ENCODE results near the gene DEK.
"Not testable (repeated sequence)": the region's sequence is repeated elsewhere in the genome, so short reads cannot be mapped to it uniquely, and the experiment has no call there.

The DEK gene, protein sequence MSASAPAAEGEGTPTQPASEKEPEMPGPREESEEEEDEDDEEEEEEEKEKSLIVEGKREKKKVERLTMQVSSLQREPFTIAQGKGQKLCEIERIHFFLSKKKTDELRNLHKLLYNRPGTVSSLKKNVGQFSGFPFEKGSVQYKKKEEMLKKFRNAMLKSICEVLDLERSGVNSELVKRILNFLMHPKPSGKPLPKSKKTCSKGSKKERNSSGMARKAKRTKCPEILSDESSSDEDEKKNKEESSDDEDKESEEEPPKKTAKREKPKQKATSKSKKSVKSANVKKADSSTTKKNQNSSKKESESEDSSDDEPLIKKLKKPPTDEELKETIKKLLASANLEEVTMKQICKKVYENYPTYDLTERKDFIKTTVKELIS

DNA sequence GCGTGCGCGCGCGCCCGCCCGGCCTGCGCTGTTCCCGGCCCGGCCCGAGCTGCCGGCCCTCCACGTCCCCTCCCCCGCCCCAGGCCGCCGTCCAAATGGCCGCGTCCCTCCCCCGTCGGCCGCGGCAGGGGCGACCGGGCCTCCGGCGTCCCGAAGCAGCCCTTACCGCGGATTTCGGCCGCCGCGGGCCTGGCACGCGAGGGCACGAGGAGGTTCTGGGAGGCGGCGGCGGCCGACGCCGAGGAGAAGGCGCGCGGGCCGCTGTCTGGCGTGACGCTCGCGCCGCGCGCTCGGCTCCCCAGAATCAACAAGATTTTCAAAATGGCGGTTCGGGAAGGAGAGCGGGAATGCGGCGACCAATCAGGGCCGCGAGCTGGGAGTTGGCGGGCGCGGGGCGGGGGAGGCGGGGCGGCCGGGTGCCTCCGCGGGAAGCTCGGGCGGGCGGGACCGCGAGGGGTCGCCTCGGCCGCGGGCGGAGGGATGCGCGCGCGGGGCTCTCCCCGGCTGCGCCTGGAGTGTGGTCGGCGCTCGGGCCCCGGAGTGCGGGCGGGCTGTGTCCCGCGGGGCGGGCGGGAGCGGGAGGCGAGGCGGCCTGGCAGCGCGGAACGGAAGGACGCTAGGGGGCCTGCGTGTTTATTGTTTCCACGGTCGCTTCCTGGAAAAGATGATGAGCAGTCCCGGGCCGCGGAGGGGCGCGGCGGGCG lies at the start of gene DEK:
TSS of gene DEK (minus strand) at position 312 of the 704 bp plus-strand sequence. CDS start 543 bp downstream, outside the sequence.
- peak; percentile 78 to 80 for DNase-seq (ENCODE audit: low read depth in 2 of 2)

DNA sequence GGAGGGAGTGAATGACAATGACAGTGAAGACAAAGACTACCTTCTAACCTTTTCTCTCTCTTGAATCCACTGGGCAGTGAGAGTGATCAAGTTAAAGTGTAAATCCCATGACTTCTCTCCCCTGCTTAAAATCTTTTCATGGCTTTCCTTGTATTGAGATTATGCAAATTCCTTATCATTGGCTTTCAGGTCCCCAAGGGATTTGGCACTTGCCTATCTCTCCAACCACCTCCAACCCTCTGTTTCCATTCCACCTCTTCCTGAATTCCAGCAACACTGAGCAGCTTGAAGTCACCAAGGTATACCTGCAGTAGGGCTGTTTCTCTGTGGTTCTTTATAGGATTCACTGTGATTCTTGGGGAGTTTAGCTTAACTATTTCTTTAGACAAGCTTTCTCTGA lies 48.0 kb upstream of the DEK start:
- DNase-seq (ENCODE audit: low read depth in 2 of 2): no peak

DNA sequence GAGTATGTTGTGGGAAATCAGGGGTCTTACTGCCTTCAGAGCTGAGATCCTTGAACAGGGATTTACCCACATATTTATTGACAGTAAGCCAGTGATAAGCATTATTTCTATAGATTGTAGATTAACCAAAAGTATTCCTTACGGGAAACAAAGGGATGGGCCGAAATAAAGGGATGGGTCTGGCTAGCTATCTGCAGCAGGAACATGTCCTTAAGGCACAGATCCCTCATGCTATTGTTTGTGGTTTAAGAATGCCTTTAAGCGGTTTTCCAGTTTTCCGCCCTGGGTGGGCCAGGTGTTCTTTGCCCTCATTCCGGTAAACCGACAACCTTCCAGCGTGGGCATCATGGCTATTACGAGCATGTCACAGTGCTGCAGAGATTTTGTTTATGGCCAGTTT lies 45.7 kb upstream of the DEK start:
- not testable (repeated sequence) for DNase-seq (ENCODE audit: low read depth in 2 of 2)

DNA sequence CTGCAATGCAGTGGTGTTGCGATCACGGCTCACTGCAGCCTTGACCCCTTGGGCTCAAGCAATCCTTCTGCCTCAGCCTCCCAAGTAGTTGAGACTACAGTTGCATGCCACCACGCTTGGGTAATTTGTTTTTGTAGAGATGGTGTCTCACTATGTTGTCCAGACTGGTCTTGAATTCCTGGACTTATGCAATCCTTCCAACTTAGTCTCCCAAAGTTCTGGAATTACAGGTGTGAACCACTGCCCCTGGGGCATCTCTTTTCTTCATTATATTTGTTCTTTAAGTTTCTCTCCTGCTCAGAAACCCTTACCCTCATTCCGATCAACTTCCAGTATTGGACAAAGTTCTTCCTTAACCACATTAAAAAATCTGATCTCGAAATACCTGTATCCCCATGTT lies 44.7 kb upstream of the DEK start:
- DNase-seq (ENCODE audit: low read depth in 2 of 2): no peak

DNA sequence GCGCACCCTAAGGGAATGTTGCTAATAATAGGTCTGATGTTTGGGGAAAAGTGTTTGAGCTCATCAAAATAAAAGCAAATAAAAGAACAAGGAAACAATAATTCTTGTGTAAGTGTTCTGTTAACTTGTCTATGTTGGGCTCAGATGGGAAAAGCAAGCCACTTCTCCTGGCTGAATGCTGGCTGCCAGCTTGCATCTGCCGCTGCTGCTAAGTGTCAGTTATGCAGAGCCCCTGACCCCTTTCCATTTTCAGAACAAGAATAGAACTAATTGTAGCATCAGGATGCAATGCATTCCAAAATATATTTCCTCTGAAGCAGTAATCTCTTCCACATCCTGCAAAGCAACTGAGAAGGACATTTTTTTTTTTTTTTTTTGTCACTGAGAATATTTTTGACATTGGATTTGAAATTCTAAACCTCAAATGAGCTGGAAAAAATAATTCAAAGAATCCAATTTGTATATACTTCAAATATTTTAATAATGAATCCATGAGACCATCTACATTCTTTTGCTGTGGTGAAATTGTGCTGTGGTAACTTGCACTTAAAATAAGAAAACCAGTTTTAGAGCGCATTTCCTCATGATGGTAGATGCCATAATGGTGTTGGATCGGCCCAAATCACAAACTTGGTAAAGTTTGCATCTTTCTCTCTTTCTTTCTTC lies 43.9 kb upstream of the DEK start:
- no peak for DNase-seq (ENCODE audit: low read depth in 2 of 2)

DNA sequence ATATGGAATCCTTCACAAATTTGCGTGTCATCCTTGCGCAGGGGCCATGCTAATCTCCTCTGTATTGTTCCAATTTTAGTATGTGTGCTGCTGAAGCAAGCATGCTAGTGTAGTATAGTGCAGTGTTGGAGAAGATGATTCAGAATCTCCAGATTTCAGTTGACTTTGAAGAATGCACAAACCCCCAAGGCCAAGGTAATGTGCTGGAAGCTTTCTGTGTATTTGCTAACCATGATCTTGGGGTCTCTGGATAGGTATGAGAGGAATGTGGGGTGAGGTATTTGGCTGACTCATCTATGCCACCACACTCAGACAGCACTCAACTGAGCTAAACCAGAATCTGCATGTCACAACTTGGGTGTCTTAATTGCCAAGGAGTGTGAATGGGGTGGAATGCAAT lies 42.6 kb upstream of the DEK start:
- no peak for DNase-seq (ENCODE audit: low read depth in 2 of 2)

DNA sequence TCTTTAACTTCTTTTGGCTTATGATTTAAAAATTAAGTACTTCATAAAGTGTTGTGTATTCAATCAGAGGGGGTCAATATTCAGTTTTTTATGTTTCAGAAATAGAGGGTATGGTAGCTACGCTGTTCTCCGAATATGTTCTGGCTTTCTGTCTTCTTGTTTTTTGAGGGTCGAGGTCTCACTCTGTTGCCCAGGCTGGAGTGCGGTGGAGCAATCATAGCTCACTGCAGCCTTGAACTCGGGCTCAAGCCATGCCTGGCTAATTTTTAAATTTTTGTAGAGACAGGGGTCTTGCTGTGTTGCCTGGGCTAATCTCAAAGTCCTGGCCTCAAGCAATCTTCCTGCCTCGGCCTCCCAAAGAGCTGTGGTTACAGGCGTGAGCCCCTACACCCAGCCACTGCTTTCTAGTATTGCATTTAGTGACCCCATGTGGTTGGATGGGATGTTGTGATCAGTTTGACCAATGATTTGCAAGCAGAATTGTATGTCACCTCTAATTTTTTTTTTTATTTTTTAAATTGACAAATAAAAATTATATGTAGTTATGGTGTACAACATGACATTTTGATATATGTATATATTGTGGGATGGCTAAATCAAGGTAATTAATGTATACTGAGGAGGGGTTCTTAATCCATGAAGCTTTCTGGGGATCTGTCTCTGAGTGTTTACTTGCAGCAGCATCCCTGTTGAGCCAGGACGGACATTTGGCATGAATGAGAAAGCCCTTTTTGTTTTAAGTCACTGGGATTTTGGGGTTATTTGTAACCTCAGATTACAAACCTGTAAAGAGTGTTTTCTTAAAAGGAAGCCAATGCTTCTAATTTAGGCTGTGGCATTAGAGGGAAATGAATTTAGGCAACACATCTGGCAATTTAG lies 38.5 kb upstream of the DEK start:
- DNase-seq (ENCODE audit: low read depth in 2 of 2): no peak

DNA sequence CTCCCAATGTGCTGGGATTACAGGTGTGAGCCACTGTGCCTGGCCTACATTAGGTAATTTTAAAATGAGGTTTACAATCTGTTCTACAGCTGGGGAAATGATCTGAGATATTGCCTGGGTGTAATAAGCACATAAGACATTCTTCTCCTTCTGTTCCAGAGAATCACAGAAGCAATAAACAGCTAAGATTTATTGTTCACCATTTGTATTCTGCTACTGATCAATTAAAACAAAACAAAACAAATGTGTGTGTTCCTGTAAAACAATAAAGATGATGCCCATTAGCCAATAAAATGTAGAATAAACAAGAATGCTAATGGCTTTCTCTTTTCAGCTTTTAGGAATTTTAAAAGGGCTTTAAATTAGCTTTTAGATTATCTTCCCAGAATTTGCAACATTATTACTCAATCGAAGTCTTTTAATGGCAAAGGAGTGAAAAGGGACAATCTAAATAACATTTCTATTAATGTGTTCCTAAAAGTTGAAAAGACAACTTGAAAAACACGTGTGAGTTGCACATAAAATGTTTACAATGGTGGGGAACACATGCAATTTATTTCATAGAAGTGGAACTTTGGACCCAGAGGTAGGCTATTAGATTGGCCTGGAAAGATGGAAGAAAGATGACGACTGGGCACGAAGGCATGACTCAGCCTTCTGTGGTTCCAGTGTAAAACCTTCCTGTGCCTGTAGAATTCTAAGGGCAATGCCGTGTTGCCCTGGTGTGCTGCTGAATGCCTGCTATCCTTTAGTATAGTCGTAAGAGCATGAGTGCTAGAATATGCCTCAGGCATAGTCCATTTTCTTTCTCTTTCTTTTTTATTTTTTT lies 29.0 kb upstream of the DEK start:
- DNase-seq (ENCODE audit: low read depth in 2 of 2): no peak

DNA sequence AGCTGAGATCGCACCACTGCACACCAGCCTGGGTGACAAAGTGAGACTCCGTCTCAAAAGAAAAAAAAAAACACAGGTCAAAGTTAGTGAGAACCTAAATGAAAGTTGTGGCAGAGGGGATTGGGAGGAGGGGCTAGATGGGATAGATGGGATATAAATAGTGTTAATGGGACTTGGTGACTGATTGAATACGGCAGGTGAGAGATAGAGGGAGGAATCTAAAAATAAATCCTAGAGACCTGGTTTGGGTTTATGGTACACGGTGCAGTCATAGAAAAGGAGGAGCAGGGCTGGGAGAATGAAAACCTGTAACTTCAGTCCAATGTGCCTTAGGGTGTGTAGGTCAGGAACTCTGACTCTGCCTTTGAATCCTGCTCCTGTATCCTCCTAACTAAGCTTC lies 25.0 kb upstream of the DEK start:
- no peak for DNase-seq (ENCODE audit: low read depth in 2 of 2)

DNA sequence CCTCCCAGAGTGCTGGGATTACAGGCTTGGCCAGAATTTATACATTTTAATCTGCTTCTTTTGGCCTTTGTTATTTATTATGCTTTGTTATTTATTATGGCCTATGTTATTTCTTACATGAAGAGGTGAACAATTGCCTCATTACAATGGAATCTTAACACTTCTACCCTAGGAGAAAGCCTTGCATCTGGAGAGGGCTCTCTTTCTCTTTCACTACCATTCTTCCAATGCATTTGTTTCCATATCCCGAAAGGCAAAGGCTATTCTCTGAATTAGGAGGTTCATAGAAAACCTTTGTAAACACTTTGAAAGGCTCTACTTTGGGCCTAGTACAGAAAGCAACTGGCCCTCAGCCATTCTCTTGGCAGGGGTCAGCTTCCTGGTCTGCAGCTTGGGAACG lies 19.9 kb upstream of the DEK start:
- DNase-seq (ENCODE audit: low read depth in 2 of 2): no peak

DNA sequence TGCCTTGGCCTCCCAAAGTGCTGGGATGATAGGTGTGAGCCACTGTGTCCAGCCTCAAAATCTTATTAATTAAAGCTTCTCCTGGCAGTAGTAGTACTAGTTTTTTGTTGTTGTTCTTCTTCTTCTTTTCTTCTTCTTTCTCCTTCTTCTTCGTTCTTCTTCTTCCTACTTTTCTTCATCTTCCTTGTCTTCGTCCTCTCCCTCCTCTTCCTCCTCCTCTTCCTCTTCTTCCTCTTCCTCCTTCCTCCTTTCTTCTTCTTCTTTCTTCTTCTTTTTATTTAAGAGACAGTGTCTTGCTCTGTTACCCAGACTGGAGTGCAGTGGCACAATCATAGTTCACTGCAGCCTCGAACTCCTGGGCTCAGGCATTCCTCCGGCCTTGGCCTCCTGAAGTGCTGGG lies 17.2 kb upstream of the DEK start:
- DNase-seq (ENCODE audit: low read depth in 2 of 2): no peak

DNA sequence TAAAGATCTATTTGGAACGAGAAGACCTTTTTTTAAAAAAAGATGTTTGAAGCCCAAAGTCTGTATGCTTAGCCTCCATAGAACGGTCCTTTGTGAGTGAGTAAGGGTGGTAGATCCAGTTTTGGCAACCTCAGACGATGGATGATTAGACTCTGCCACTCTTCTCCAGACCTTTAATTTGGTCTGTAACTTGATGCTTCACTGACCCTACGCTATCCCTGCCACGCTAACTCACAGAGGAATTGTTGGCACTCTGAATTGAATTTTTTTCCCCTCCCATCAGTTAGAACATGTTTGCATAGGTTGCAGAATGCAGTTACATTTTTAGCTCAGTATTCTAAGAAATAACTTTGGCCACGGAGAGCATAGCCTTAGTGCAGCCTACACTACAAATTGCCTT lies 15.8 kb upstream of the DEK start:
- DNase-seq (ENCODE audit: low read depth in 2 of 2): no peak

DNA sequence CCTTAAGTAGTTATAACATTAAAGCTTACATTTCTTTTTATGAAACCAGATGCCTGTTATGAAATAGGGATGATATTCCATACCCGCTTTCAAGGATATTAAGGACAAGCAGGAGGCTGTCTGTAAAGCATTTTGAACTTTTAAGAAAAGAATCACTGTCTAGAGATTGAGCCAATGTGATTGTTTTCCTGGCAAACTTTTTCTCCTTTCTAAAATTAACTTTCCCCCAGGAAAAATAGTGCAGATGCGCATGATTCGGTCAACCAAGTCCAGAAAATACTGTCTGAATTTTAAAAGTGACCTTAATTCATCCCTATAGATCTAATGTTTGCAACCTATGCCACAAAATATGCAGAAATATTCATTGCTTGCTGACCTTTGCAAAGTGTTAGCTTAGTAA lies 15.1 kb upstream of the DEK start:
- DNase-seq (ENCODE audit: low read depth in 2 of 2): no peak

DNA sequence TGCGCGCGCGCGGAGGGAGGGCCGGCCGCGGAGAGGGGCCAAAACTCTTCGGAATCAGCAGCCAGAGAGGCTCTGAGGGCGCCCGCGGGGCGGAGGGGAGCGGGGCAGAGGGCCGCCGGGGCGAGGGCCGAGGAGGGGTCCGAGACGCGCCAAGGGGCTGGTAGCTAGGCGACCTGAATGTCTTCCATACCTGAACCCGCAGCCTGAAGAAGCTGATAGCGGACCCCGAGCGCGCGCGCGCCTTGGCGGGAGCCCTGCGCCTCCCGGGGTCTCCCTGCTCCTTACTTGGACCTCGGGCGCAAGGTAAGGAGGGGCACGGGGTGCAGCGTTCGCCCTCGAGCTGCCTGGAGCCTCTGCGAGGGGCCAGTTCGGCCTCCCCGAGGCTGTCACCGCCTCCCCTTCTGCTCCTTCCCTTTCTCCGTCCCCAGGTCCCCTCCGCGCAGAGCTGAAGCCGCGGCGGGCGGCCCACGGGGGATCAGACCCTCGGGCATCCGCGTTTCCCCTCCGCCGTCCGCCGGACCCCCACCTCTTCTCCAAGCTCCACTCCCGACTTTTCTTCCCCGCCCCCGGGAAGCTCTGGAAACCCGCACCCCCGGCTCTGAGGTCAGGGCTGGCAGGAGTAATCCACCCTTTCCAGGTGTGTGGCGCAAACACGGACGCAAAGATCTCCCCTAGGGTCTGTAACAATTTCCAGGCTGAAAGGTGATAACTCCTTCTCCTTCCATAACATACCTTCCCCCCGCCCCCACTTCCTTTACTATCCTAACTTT lies 13.1 kb upstream of the DEK start:
- no peak for DNase-seq (ENCODE audit: low read depth in 2 of 2)

DNA sequence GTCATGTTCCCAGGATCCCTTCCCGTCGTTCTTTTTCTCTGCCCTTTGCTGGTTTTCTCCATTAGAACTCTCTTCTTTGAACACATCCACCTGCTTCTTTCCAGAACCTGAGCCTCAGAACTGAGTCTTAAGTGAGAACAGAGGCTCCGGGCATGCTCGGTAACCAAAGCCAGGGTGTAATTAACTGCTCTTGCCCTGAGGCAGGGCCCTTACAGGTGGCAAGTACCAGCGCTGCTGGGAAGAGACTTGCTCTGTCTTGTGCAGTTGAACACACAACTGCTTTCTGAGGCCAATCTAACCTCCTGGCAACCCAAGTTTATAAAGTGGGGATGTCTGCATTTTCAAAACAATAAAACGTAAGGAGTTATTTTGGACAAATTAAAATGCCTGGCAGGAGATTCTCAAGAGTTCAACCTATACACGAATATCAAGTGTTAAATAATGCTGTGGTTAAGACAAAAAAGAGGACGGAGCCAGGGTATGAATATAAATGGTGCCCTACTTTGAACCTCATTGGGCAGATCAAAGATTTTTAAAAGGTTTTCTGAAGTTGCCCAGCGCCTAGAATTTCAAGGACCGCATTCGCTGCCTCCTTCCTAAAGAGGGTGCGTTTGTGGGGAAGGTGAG lies 12.4 kb upstream of the DEK start:
- DNase-seq (ENCODE audit: low read depth in 2 of 2): no peak

DNA sequence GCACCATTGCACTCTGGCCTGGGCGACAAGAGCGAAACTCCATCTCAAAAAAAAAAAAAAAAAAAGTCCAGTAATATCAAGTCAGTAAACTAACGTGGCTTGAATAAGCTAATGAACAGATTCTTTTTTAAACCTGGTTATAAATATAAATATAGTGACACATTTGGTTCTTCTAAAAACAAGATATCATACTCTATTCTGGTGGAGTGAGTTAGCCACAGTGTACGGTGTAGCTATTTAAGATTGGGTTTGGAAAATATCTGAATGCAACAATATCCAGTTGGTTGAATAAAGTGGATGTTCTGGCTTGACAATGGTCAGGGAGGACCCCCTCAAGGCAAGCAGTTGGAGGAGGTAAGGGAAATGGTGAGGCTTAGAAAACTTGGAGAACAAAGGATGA lies 5.9 kb upstream of the DEK start:
- DNase-seq (ENCODE audit: low read depth in 2 of 2): no peak

DNA sequence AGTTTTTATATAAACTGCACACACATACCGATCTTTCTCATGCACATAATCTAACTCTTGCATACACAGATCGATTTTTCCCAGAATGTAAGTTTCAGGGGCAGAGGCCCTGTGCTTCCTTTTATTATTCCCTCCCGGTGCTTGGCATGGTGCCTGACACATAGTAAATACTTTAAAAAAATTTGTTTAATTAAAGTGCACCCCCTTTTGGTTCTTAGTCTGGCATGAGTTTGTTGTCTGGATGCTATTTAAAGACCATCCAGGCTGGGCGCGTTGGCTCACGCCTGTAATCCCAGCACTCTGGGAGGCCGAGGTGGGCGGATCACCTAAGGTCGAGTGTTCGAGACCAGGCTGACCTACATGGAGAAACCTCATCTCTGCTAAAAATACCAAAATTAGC lies 5.4 kb upstream of the DEK start:
- DNase-seq (ENCODE audit: low read depth in 2 of 2): no peak

DNA sequence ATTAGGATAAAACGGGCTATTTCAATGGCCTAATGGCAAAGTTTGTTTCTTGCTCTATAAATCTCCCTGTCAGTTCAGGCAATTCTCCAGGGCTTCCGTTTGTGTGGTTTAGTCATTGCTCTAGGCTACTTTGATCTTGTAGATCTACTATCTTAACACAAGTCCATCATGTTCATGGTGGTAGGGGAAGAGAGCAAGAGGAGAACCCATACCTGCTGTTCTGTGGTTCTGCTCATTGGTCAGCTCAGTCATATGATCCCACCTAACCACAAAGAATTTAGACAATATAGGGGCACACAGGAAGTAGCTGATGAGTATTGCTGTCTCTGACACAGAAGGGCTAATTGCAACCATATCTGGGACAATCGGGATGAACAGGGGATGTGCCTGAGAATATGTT lies 4.9 kb upstream of the DEK start:
- DNase-seq (ENCODE audit: low read depth in 2 of 2): no peak

DNA sequence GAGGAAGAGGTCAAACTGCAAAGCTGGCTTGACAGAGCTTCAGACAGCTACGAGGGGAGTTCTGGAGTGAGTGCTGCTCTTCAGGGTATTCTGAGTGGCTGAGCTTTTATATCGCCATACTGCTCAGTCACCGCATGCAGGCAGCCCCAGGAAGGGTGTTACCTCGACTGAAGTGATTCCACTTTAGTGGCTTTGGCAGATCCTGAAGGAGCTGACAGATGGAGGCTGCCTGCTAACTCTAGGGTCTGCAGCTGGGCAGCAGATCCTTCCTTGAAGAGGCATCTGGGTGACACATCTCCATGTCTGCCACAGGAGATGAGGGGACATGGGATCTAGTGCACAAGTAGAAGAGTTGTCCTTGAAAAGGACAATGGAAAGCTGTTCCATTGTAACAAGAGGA lies 3.7 kb upstream of the DEK start:
- DNase-seq (ENCODE audit: low read depth in 2 of 2): no peak

DNA sequence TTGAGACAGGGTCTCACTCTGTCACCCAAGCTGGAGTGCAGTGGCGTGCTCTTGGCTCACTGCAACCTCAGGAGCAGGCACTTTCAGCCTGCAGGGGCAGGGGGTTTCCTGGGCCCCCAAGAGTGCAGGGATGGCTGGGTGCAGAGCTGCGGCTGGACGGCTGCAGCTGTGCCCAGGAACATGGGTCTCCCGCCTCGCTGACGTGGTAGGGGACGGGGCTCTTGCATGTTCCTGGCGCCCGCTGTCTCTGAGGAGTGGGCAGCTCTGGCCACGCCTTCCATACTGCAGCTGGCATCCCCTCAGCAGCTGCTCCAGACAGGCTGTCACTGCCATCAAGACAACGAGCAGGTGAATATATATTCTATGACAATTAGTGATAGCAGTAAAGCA lies 2.2 kb upstream of the DEK start:
- DNase-seq (ENCODE audit: low read depth in 2 of 2): no peak

Data from stimulated activated CD8-positive, alpha-beta memory T cell treated with anti-CD3 and anti-CD28 coated beads, Interleukin-15, amount 100 ng/mL, for 48 hours (primary cell).